ENCODE data around the gene ANKRD11. TPM values are rescaled to one million over a fixed set of nuclear protein-coding genes. Genes with fewer than 3 reads are reported as not detected.

Gene ANKRD11
- total and polyA plus RNA-seq, 12 donors: 47.7 to 93.6 (median 66.2) TPM

DNA sequence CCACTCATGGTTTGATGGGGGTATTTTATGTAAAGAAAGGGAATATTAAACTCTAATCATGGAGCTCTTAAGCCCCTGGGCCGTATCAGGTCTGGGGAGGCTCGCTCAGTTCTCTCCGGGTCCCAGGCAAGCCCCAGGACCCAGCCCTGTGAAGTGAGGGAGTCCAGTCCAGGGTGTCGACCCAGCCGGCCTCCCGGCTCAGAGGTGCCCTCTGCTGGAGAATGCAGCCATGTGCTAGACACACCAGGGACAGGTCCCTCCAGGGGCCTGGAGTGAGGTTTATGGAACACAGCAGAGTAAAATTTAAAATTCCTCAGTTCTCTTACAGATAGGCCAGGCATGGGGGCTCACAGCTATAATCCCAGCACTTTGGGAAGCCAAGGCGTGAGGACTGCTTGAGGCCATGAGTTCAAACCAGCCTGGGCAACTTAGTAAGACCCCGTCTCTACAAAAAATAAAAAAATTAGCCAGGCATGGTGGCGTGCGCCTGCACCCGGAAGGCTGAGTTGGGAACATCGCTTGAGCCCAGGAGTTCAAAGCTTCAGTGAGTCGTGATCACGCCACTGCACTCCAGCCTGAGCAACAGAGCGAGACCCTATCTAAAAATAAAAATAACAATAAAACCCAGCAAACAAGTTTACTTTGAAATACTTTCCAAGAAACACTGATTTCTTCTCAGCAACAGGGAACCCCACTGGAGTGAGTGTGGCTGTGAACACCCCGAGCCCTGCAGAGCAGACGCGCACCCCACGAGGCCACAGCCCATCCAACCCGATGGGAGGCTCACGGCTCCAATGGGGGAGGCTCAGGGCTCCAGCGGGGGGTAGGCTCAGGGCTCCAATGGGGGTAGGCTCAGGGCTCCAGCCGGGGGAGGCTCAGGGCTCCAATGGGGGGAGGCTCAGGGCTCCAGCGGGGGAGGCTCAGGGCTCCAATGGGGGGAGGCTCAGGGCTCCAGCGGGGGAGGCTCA, 200.6 kb downstream of the ANKRD11 start:
- Histone ChIP-seq H3K27me3 (no peaks in the 10 kb centered on the region), H3K4me1 (peaks cover 0 to 19% (median 10%) of the 10 kb centered on the region in 9 donors), H3K36me3 (peaks cover 0 to 65% (median 38%) of the 10 kb centered on the region in 9 donors), H3K27ac (no peak overlapping the region), H3K9me3 (no peaks in the 10 kb centered on the region), H3K4me3 (no peak overlapping the region)
- TF ChIP-seq, protein P1, sequence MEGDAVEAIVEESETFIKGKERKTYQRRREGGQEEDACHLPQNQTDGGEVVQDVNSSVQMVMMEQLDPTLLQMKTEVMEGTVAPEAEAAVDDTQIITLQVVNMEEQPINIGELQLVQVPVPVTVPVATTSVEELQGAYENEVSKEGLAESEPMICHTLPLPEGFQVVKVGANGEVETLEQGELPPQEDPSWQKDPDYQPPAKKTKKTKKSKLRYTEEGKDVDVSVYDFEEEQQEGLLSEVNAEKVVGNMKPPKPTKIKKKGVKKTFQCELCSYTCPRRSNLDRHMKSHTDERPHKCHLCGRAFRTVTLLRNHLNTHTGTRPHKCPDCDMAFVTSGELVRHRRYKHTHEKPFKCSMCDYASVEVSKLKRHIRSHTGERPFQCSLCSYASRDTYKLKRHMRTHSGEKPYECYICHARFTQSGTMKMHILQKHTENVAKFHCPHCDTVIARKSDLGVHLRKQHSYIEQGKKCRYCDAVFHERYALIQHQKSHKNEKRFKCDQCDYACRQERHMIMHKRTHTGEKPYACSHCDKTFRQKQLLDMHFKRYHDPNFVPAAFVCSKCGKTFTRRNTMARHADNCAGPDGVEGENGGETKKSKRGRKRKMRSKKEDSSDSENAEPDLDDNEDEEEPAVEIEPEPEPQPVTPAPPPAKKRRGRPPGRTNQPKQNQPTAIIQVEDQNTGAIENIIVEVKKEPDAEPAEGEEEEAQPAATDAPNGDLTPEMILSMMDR (IDR thresholded peaks at IDR 0.05): peak; percentile 66 to 87 (median 80)
- intact Hi-C loops (cut with DNase I): no loop called here
- DNase-seq (peak; percentile 61 to 77), ATAC-seq (peak; percentile 68 to 86 (median 81))
- 71 to 75% methylated on average over 22 to 25 of the region's 25 CpGs for WGBS, 2 donors

- H3K27me3 ChIP-seq: no peaks in the 10 kb centered on the region
- no peak overlapping the region for H3K4me3 ChIP-seq
- TF ChIP-seq, protein P1 (IDR thresholded peaks at IDR 0.05): no peak
- no peaks in the 10 kb centered on the region for H3K9me3 ChIP-seq
- intact Hi-C loops (cut with DNase I): no loop called here
- peaks cover 0 to 73% (median 43%) of the 10 kb centered on the region in 9 donors for H3K36me3 ChIP-seq
- H3K27ac ChIP-seq: no peak overlapping the region
- H3K4me1 ChIP-seq: peaks cover 0 to 11% (median 3%) of the 10 kb centered on the region in 9 donors
- DNase-seq (no peak), ATAC-seq (no peak)
- 90 to 92% methylated on average over 19 of the region's 19 CpGs for WGBS, 2 donors
Observed at GRCh38 chr16:89288966-89289365, 201.4 kb downstream of the ANKRD11 start.

GRCh38 chr16:89288577-89288844, 201.8 kb downstream of the ANKRD11 start:
- Histone ChIP-seq H3K27me3 (no peaks in the 10 kb centered on the region), H3K36me3 (peaks cover 0 to 77% (median 47%) of the 10 kb centered on the region in 9 donors), H3K27ac (no peak overlapping the region), H3K9me3 (no peaks in the 10 kb centered on the region), H3K4me3 (no peak overlapping the region), H3K4me1 (peaks cover 0 to 8% (median 0%) of the 10 kb centered on the region in 9 donors)
- DNase-seq (no peak), ATAC-seq (no peak)
- WGBS, 2 donors: 95 to 96% methylated on average over 13 of the region's 13 CpGs
- TF ChIP-seq, protein P1 (IDR thresholded peaks at IDR 0.05): no peak
- intact Hi-C loops (cut with DNase I): no loop called here

DNA sequence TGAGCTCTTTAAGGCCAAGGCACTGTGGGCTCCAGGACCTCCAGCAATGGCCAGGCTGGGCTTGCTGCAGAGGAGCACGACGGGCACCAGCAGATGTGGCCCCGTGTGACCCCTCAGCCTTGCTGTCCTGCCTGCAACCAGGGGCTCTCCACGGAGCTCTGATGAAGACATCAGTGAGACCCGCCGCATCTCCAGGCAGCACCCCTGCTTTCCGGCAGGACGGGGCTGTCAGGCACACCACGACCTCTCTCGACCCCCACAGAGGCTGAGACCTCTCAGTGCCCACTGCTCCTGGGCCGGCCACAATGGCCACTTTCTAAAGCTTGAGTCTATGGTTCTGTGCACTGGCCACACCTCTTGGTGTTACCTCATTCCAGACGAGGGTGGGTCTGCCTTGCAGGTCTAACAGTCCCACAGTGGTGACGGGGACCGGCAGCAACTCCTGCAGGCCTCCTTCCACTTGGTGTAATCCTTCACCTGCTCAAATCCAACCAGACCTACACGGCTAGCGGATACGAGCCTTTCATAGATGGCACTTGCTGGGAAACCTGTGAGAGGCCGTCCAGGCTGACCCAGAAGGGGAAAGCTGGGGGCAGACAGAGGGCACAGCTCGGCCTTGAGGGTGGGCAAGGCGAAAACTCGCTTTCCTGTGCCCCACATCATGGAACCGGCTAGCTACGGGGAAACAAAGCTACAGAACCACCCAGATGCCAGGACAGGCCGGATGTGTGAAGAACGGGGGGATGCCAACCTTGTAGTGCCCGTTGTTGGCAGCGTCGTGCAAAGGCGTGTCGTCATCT, 202.4 kb downstream of the ANKRD11 start:
- intact Hi-C loops (cut with DNase I): no loop called here
- no peak overlapping the region for H3K4me3 ChIP-seq
- no peak for DNase-seq
- H3K9me3 ChIP-seq: no peaks in the 10 kb centered on the region
- peaks cover 0 to 8% (median 0%) of the 10 kb centered on the region in 9 donors for H3K4me1 ChIP-seq
- ATAC-seq: no peak
- TF ChIP-seq, protein P1 (IDR thresholded peaks at IDR 0.05): no peak
- no peaks in the 10 kb centered on the region for H3K27me3 ChIP-seq
- H3K27ac ChIP-seq: no peak overlapping the region
- 93% methylated on average over 30 of the region's 30 CpGs for WGBS, 2 donors
- peaks cover 0 to 82% (median 48%) of the 10 kb centered on the region in 9 donors for H3K36me3 ChIP-seq

Data from heart right ventricle (tissue), 16 donors.